Endothelial cell of umbilical vein (primary cell): ENCODE data around the gene C1QBP. TPM values are rescaled to one million over a fixed set of nuclear protein-coding genes. Genes with fewer than 3 reads are reported as not detected.

Experiments
- BruUV-seq: library from RNA; stranded (reverse); fragments of 400-500 nt; replicated peaks from 2 replicates; lab custom pipeline; 2021; lab: Mats Ljungman, UMichigan
- CTCF ChIA-PET: fragments of 300-600, 350-600 bp; sonication (Branson Sonifier 250); formaldehyde crosslinking; loops from one replicate; lab custom pipeline; 2021; ENCODE audit warnings: antibody characterized with exemption, inconsistent platforms; lab: Charles Lee
- POLR2A ChIA-PET: fragments of 300-600, 350-600 bp; sonication (Branson Sonifier 250); formaldehyde crosslinking; loops from one replicate; lab custom pipeline; 2021; ENCODE audit warnings: antibody characterized with exemption, inconsistent platforms; lab: Charles Lee
- DNase-seq: peaks from one replicate; pipeline ENCODE4 v3.0.0-alpha.2; 2011; ENCODE audit warnings: low read depth, low spot score
- FAIRE-seq: peaks from 2 replicates; lab custom pipeline; 2011; peaks lifted over from hg19 to GRCh38; lab: Jason Lieb, UNC
- H2AFZ ChIP-seq: 2 replicates; pipeline ENCODE4 v1.6.0; 2012; ENCODE audit warnings: low read depth, low read length, control low read depth, inconsistent platforms
- H3K27ac ChIP-seq: 2 replicates; pipeline ENCODE4 v1.5.1; 2011; ENCODE audit warnings: low read depth, mild to moderate bottlenecking, control low read depth, low read length, moderate library complexity; ENCODE audit not compliant: insufficient read depth
- H3K27me3 ChIP-seq, 2 experiments: 2 replicates each; pipeline versions ENCODE4 v1.6.0 to v1.6.1; 2011; ENCODE audit warnings: low read length in 2 of 2, mixed read lengths in 1 of 2; ENCODE audit not compliant: control insufficient read depth in 2 of 2, insufficient read depth in 2 of 2
- H3K36me3 ChIP-seq, 2 experiments: 2 replicates in 1 of 2; 3 replicates in 1 of 2; pipeline ENCODE4 v1.5.1; 2011; ENCODE audit warnings: low read length in 2 of 2, mild to moderate bottlenecking in 1 of 2, moderate library complexity in 1 of 2; ENCODE audit not compliant: control insufficient read depth in 2 of 2, insufficient read depth in 2 of 2; ENCODE audit errors: extremely low read depth in 1 of 2
- H3K4me1 ChIP-seq: 3 replicates; pipeline ENCODE4 v1.5.1; 2011; ENCODE audit warnings: mild to moderate bottlenecking, low read length; ENCODE audit not compliant: control insufficient read depth, insufficient read depth; ENCODE audit errors: extremely low read depth
- H3K4me2 ChIP-seq: 2 replicates; pipeline ENCODE4 v1.6.1; 2011; ENCODE audit warnings: low read length, control low read depth, mixed read lengths; ENCODE audit not compliant: insufficient read depth
- H3K4me3 ChIP-seq, 3 experiments: fragments of 200-600 bp in 1 of 3; sonication (generic), shearing (Covaris generic) in 1 of 3; replicated peaks in 1 of 3; 2 replicates each; pipeline ENCODE4 v1.5.1; 2011 to 2016; ENCODE audit warnings: control low read depth in 3 of 3, low read length in 3 of 3, mild to moderate bottlenecking in 2 of 3, inconsistent platforms in 1 of 3, low read depth in 1 of 3, moderate library complexity in 1 of 3; ENCODE audit not compliant: insufficient read depth in 1 of 3
- H3K79me2 ChIP-seq: 2 replicates; pipeline ENCODE4 v1.6.0; 2012; ENCODE audit warnings: low read length, inconsistent platforms; ENCODE audit not compliant: control insufficient read depth, insufficient read depth
- H3K9ac ChIP-seq: replicated peaks from 2 replicates; pipeline ENCODE3; 2011; ENCODE audit warnings: low read length, control low read depth; ENCODE audit not compliant: insufficient read depth; ENCODE audit errors: extremely low read depth
- H3K9me1 ChIP-seq: replicated peaks from 3 replicates; pipeline ENCODE4 v1.6.0; 2011; ENCODE audit warnings: mild to moderate bottlenecking, low read length; ENCODE audit not compliant: control insufficient read depth, insufficient read depth; ENCODE audit errors: extremely low read depth
- H3K9me3 ChIP-seq: replicated peaks from 2 replicates; pipeline ENCODE4 v1.5.1; 2012; ENCODE audit warnings: low read length, inconsistent platforms; ENCODE audit not compliant: control insufficient read depth, insufficient read depth
- H4K20me1 ChIP-seq: replicated peaks from 2 replicates; pipeline ENCODE3; 2011; ENCODE audit warnings: mild to moderate bottlenecking, low read length; ENCODE audit not compliant: control insufficient read depth, insufficient read depth; ENCODE audit errors: extremely low read depth
- EZH2 ChIP-seq: IDR thresholded peaks from 2 replicates; pipeline ENCODE4 v1.6.1; 2012; ENCODE audit warnings: borderline replicate concordance, low read depth, mild to moderate bottlenecking, moderate library complexity, low read length, inconsistent platforms; ENCODE audit not compliant: severe bottlenecking
- FOS ChIP-seq: IDR thresholded peaks from 2 replicates; pipeline ENCODE4 v1.6.1; 2011; ENCODE audit warnings: mild to moderate bottlenecking, low read length, moderate library complexity, borderline replicate concordance; ENCODE audit not compliant: insufficient read depth
- GATA2 ChIP-seq: IDR thresholded peaks from 2 replicates; pipeline ENCODE4 v1.7.0; 2011; ENCODE audit warnings: low read depth, mild to moderate bottlenecking, moderate library complexity, mixed read lengths, low read length; ENCODE audit not compliant: insufficient read length, insufficient read depth
- JUN ChIP-seq: IDR thresholded peaks from 2 replicates; pipeline ENCODE4 v1.6.1; 2011; ENCODE audit warnings: borderline replicate concordance, low read depth; ENCODE audit not compliant: insufficient read length, insufficient read depth
- MYC ChIP-seq: IDR thresholded peaks from one replicate; pipeline ENCODE4 v1.6.1; 2011; ENCODE audit warnings: mild to moderate bottlenecking, low read depth, low read length
- POLR2A ChIP-seq: IDR thresholded peaks from 2 replicates; pipeline ENCODE4 v1.6.1; 2012; ENCODE audit warnings: low read depth, mild to moderate bottlenecking, control low read depth, low read length
- POLR2AphosphoS5 ChIP-seq: IDR thresholded peaks from 2 replicates; pipeline ENCODE4 v1.6.1; 2012; ENCODE audit warnings: low read depth, mild to moderate bottlenecking, control low read depth, low read length, moderate library complexity; ENCODE audit not compliant: insufficient read depth
- dilution Hi-C: fragments of 300-500 bp; cut with MboI; formaldehyde crosslinking; loops from one replicate; pipeline ENCODE4 v1.15.0; 2019; ENCODE audit warnings: low sequenced_read_pairs; ENCODE audit not compliant: extremely low pct_ligation_motif_present
- intact Hi-C: fragments of 100-400 bp; cut with micrococcal nuclease; formaldehyde crosslinking; loops from one replicate; pipeline ENCODE4 v1.10.0; 2022
- polyA plus RNA-seq, 4 experiments: library from polyadenylated mRNA; depleted of rRNA in 3 of 4; stranded (reverse) in 3 of 4; unstranded in 1 of 4; fragments of >200 nt; gene quantifications; 2 replicates each; pipeline versions ENCODE4 v1.2.1 to v1.2.3, GENCODE V29; 2011 to 2012; ENCODE audit warnings: missing spikeins in 1 of 4
- total RNA-seq: library from RNA; stranded (reverse); gene quantifications from 2 replicates; pipeline ENCODE4 v1.2.3, GENCODE V29; 2021
- TF ChIP-seq, protein P1 (sequence below), 2 donors: IDR thresholded peaks; 1 replicate in 1 of 2; 2 replicates in 1 of 2; pipeline ENCODE4 v1.5.1; 2011; ENCODE audit warnings: low read length in 2 of 2, mild to moderate bottlenecking in 2 of 2, moderate library complexity in 2 of 2, control low read depth in 1 of 2, inconsistent platforms in 1 of 2, low read depth in 1 of 2; ENCODE audit not compliant: insufficient read depth in 1 of 2; ENCODE audit errors: extremely low read depth in 1 of 2
- TF ChIP-seq, protein P2 (sequence below): IDR thresholded peaks from 2 replicates; pipeline ENCODE4 v1.6.1; 2011; ENCODE audit not compliant: insufficient read depth, insufficient read length

Gene C1QBP
- total and polyA plus RNA-seq, 2 donors (not counting 3 experiments of a cell fraction or from before 2014, with no cell fraction given), result 144 to 218 TPM

DNA sequence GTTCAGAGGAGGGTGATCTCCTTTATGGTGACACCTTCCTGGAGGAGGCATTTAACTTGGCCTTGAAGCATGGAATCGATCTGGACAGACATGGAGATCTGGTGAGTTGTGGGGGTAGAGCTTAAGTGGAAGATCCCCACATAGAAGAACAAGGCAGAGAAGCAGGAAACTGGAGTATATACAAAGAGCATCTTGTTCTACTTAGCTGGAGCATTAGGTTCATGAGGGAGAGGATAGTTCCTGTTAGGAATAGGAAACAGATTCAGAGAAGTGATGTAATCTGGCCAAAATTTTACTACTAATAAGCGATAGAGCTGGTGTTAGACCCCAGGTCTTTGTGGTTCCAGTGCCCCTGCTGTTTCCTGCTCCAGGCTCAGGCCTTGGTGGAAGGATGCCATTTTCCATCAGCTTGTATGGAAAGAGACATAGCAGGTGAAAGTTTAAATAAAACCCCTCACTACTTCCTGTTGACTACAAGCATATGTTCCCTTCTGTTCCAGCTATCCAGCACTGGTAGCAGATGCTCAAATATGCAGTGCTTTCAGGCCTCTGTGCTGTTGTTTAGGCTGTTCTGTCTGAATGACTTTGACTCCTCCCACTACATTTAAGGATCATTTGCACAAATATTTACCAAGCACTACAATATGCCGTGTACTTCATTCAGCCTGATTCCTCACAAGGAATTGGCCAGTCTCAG lies 9.6 kb downstream of the C1QBP start:
- H4K20me1 ChIP-seq, result no peaks in the 10 kb centered on the region
- H3K4me2 ChIP-seq, result no peak overlapping the region
- CTCF ChIA-PET, result interaction anchor here (6.0 kb wide), 1 partner anchor 10 kb away, joined by 43 read pairs; the partner anchor contains the start of gene C1QBP
- POLR2A ChIA-PET, result no interaction called here
- no TSS peak for BruUV-seq
- peaks cover 24 to 54% of the 10 kb centered on the region in 2 experiments for H3K36me3 ChIP-seq
- H3K27me3 ChIP-seq, result no peaks in the 10 kb centered on the region
- dilution Hi-C loops, result no loop called here
- no peaks in the 10 kb centered on the region for H3K4me1 ChIP-seq
- DNase-seq (no peak), FAIRE-seq (no peak)
- TF ChIP-seq POLR2A (no peak), POLR2AphosphoS5 (no peak), JUN (no peak)
- TF ChIP-seq, protein P1, sequence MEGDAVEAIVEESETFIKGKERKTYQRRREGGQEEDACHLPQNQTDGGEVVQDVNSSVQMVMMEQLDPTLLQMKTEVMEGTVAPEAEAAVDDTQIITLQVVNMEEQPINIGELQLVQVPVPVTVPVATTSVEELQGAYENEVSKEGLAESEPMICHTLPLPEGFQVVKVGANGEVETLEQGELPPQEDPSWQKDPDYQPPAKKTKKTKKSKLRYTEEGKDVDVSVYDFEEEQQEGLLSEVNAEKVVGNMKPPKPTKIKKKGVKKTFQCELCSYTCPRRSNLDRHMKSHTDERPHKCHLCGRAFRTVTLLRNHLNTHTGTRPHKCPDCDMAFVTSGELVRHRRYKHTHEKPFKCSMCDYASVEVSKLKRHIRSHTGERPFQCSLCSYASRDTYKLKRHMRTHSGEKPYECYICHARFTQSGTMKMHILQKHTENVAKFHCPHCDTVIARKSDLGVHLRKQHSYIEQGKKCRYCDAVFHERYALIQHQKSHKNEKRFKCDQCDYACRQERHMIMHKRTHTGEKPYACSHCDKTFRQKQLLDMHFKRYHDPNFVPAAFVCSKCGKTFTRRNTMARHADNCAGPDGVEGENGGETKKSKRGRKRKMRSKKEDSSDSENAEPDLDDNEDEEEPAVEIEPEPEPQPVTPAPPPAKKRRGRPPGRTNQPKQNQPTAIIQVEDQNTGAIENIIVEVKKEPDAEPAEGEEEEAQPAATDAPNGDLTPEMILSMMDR (IDR thresholded peaks at IDR 0.05; ENCODE audit: extremely low read depth in 1 of 2, insufficient read depth in 1 of 2, low read depth in 1 of 2, low read length in 2 of 2), result no peak
- H3K9me3 ChIP-seq, result no peaks in the 10 kb centered on the region
- no peak overlapping the region for H2AFZ ChIP-seq
- H3K27ac ChIP-seq, result no peak overlapping the region
- H3K4me3 ChIP-seq, result no peak overlapping the region
- no peaks in the 10 kb centered on the region for H3K9me1 ChIP-seq
- no peaks in the 10 kb centered on the region for H3K79me2 ChIP-seq
- intact Hi-C loops, result no loop called here
- H3K9ac ChIP-seq, result no peak overlapping the region

DNA sequence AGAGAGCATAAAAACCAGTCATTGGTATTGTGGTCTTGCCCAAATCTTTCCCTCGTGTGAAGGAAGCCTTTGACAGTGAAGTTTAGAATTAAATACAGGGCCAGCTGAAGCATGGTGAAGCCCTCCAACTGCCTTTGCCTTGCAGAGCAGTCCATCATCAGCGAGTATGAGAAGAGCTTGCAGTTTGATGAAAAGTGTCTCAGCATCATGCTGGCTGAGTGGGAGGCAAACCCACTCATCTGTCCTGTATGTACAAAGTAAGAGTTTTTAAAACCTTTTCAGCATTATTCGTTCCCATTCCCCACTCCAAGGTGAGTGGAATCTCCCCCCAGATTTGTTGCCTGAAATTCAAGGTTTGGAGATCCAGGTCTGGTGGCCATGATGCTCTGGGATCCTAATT lies 13.1 kb downstream of the C1QBP start:
- Histone ChIP-seq H3K27ac (no peak overlapping the region), H3K9me1 (no peaks in the 10 kb centered on the region), H3K27me3 (no peaks in the 10 kb centered on the region), H3K79me2 (peaks cover 11% of the 10 kb centered on the region), H3K36me3 (peaks cover 27 to 39% of the 10 kb centered on the region in 2 experiments), H3K9ac (no peak overlapping the region), H2AFZ (no peak overlapping the region), H4K20me1 (no peaks in the 10 kb centered on the region), H3K4me3 (no peak overlapping the region), H3K4me2 (no peak overlapping the region), H3K9me3 (no peaks in the 10 kb centered on the region), H3K4me1 (peaks cover 6% of the 10 kb centered on the region)
- POLR2A ChIA-PET, result no interaction called here
- TF ChIP-seq, protein P1 (IDR thresholded peaks at IDR 0.05; ENCODE audit: extremely low read depth in 1 of 2, insufficient read depth in 1 of 2, low read depth in 1 of 2, low read length in 2 of 2), result no peak
- TF ChIP-seq POLR2A, result no peak
- no peak for TF ChIP-seq GATA2
- TF ChIP-seq EZH2, result no peak
- TF ChIP-seq, protein P2, sequence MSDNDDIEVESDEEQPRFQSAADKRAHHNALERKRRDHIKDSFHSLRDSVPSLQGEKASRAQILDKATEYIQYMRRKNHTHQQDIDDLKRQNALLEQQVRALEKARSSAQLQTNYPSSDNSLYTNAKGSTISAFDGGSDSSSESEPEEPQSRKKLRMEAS, result no peak
- TF ChIP-seq JUN, result no peak
- TF ChIP-seq POLR2AphosphoS5, result no peak
- TF ChIP-seq MYC, result no peak
- no peak for TF ChIP-seq FOS
- dilution Hi-C loops (no loop called here), intact Hi-C loops (no loop called here)
- CTCF ChIA-PET, result interaction anchor here (6.0 kb wide), 1 partner anchor 14 kb away, joined by 43 read pairs; the partner anchor contains the start of gene C1QBP
- no peak for DNase-seq
- FAIRE-seq, result no peak
- BruUV-seq, result no TSS peak
